ENCODE data around the gene KRT5.

DNA sequence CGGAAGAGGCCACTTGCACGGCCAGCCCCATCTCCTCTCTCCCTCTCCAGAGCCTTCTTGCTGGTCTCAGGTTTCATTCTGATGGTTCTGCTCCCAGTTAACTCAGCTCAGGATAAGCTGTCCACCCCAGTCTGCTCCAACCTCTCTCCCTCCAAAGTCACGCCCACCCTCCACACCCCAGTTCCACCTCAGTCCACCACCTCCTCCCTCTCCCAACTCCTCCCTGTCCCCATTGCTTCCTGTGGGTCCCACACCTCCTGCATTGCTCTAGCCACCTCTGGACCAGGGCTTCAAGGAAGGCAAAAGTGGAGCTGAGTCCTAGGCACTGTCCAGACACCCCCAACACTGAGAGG, 19.6 kb upstream of the KRT5 start:
- TF ChIP-seq, protein P1, sequence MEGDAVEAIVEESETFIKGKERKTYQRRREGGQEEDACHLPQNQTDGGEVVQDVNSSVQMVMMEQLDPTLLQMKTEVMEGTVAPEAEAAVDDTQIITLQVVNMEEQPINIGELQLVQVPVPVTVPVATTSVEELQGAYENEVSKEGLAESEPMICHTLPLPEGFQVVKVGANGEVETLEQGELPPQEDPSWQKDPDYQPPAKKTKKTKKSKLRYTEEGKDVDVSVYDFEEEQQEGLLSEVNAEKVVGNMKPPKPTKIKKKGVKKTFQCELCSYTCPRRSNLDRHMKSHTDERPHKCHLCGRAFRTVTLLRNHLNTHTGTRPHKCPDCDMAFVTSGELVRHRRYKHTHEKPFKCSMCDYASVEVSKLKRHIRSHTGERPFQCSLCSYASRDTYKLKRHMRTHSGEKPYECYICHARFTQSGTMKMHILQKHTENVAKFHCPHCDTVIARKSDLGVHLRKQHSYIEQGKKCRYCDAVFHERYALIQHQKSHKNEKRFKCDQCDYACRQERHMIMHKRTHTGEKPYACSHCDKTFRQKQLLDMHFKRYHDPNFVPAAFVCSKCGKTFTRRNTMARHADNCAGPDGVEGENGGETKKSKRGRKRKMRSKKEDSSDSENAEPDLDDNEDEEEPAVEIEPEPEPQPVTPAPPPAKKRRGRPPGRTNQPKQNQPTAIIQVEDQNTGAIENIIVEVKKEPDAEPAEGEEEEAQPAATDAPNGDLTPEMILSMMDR (IDR thresholded peaks at IDR 0.05; ENCODE audit: poor library complexity): no peak
- no peak for TF ChIP-seq EZH2 (IDR thresholded peaks at IDR 0.05; ENCODE audit: borderline replicate concordance)
- TF ChIP-seq EZH2phosphoT487 (IDR thresholded peaks at IDR 0.05; ENCODE audit: low read depth, severe bottlenecking, unreplicated experiment): no peak
